ENCODE results near the gene TNRC6B. TPM values are rescaled to one million over a fixed set of nuclear protein-coding genes. Genes with fewer than 3 reads are reported as not detected.

TNRC6B gene
- total RNA-seq, 1 donor from 2014 or later: 80.1 TPM

- no peak for TF ChIP-seq CTCF (IDR thresholded peaks at IDR 0.05; ENCODE audit: unreplicated experiment)
- H3K27ac Mint-ChIP-seq: peak overlapping the region; percentile 10
- no peak for DNase-seq (ENCODE audit: low spot score in 2 of 2, unreplicated experiment in 2 of 2)
- peaks cover 25% of the 10 kb centered on the region for H3K4me1 Mint-ChIP-seq
- H3K4me3 Mint-ChIP-seq: no peak overlapping the region
- H3K9me3 Mint-ChIP-seq: no peaks in the 10 kb centered on the region
- no peaks in the 10 kb centered on the region for H3K27me3 Mint-ChIP-seq (ENCODE audit: low read depth)
- H3K36me3 Mint-ChIP-seq: peaks cover 21% of the 10 kb centered on the region
Measured at GRCh38 chr22:40256516-40256915, 78.8 kb downstream of the TNRC6B start.

- H3K9me3 Mint-ChIP-seq: no peaks in the 10 kb centered on the region
- no peak overlapping the region for H3K4me3 Mint-ChIP-seq
- peaks cover 19% of the 10 kb centered on the region for H3K4me1 Mint-ChIP-seq
- H3K27me3 Mint-ChIP-seq (ENCODE audit: low read depth): no peaks in the 10 kb centered on the region
- TF ChIP-seq CTCF (IDR thresholded peaks at IDR 0.05; ENCODE audit: unreplicated experiment): no peak
- peaks cover 26% of the 10 kb centered on the region for H3K36me3 Mint-ChIP-seq
- peak overlapping the region; percentile 81 for H3K27ac Mint-ChIP-seq
- no peak for DNase-seq (ENCODE audit: low spot score in 2 of 2, unreplicated experiment in 2 of 2)
Measured at GRCh38 chr22:40258017-40258416, 80.3 kb downstream of the TNRC6B start.

- Mint-ChIP-seq H3K36me3 (peaks cover 26% of the 10 kb centered on the region), H3K27ac (peak overlapping the region; percentile 81), H3K9me3 (no peaks in the 10 kb centered on the region), H3K27me3 (ENCODE audit: low read depth) (no peaks in the 10 kb centered on the region), H3K4me3 (no peak overlapping the region), H3K4me1 (peaks cover 19% of the 10 kb centered on the region)
- no peak for TF ChIP-seq CTCF (IDR thresholded peaks at IDR 0.05; ENCODE audit: unreplicated experiment)
- no peak for DNase-seq (ENCODE audit: low spot score in 2 of 2, unreplicated experiment in 2 of 2)
Measured at GRCh38 chr22:40258501-40258915, 80.8 kb downstream of the TNRC6B start.

GRCh38 chr22:40261783-40262182 is 84.1 kb downstream of the TNRC6B start:
- DNase-seq (ENCODE audit: low spot score in 2 of 2, unreplicated experiment in 2 of 2): no peak
- Mint-ChIP-seq H3K27ac (no peak overlapping the region), H3K9me3 (no peaks in the 10 kb centered on the region), H3K36me3 (peaks cover 47% of the 10 kb centered on the region), H3K27me3 (ENCODE audit: low read depth) (no peaks in the 10 kb centered on the region), H3K4me1 (peaks cover 12% of the 10 kb centered on the region), H3K4me3 (no peak overlapping the region)
- TF ChIP-seq CTCF (IDR thresholded peaks at IDR 0.05; ENCODE audit: unreplicated experiment): no peak

- no peaks in the 10 kb centered on the region for H3K9me3 Mint-ChIP-seq
- no peak overlapping the region for H3K4me3 Mint-ChIP-seq
- TF ChIP-seq CTCF (IDR thresholded peaks at IDR 0.05; ENCODE audit: unreplicated experiment): no peak
- H3K27me3 Mint-ChIP-seq (ENCODE audit: low read depth): no peaks in the 10 kb centered on the region
- DNase-seq (ENCODE audit: low spot score in 2 of 2, unreplicated experiment in 2 of 2): no peak
- H3K36me3 Mint-ChIP-seq: peaks cover 52% of the 10 kb centered on the region
- H3K27ac Mint-ChIP-seq: no peak overlapping the region
- H3K4me1 Mint-ChIP-seq: peaks cover 7% of the 10 kb centered on the region
Measured at GRCh38 chr22:40263191-40263590, 85.5 kb downstream of the TNRC6B start.

- Mint-ChIP-seq H3K27ac (no peak overlapping the region), H3K27me3 (ENCODE audit: low read depth) (no peaks in the 10 kb centered on the region), H3K9me3 (no peaks in the 10 kb centered on the region), H3K4me3 (no peak overlapping the region), H3K36me3 (peaks cover 55% of the 10 kb centered on the region), H3K4me1 (peaks cover under 1% of the 10 kb centered on the region)
- no peak for DNase-seq (ENCODE audit: low spot score in 2 of 2, unreplicated experiment in 2 of 2)
- no peak for TF ChIP-seq CTCF (IDR thresholded peaks at IDR 0.05; ENCODE audit: unreplicated experiment)
Measured at GRCh38 chr22:40265783-40266182, 88.1 kb downstream of the TNRC6B start.
